OCI-LY3 (cell line): Measurements from ENCODE around the gene BTBD1.
"Not testable (repeated sequence)": the region's sequence is repeated elsewhere in the genome, so short reads cannot be mapped to it uniquely, and the experiment has no call there.

Source experiments
- H2AFZ ChIP-seq: fragments of 200-600, 300-600 bp; shearing (Covaris generic); 2 replicates; pipeline ENCODE4 v1.6.0; 2014; ENCODE audit warnings: antibody characterized with exemption, low read depth, low read length
- H3K27ac ChIP-seq: fragments of 200-600, 300-600 bp; sonication (generic); 2 replicates; pipeline ENCODE4 v1.5.1; 2014; ENCODE audit warnings: mild to moderate bottlenecking, low read length, moderate library complexity, mixed read lengths
- H3K27me3 ChIP-seq: fragments of 200-600, 300-600 bp; sonication (generic); 2 replicates; pipeline ENCODE4 v1.6.1; 2014; ENCODE audit warnings: low read depth, low read length, mixed read lengths
- H3K36me3 ChIP-seq: fragments of 200-600, 300-600 bp; sonication (generic); replicated peaks from 2 replicates; pipeline ENCODE3; 2014; ENCODE audit warnings: low read depth, low read length, mixed read lengths
- H3K4me1 ChIP-seq: fragments of 300-600, 200-600 bp; sonication (generic); 2 replicates; pipeline ENCODE4 v1.6.1; 2014; ENCODE audit warnings: low read length, mixed read lengths
- H3K4me2 ChIP-seq: fragments of 200-600, 300-600 bp; sonication (generic); 2 replicates; pipeline ENCODE4 v1.6.1; 2014; ENCODE audit warnings: low read length, mixed read lengths
- H3K4me3 ChIP-seq: fragments of 300-600, 200-600 bp; sonication (generic); 2 replicates; pipeline ENCODE4 v1.5.1; 2014; ENCODE audit warnings: antibody characterized with exemption, mild to moderate bottlenecking, low read length, moderate library complexity
- H3K79me2 ChIP-seq: fragments of 300-600, 200-600 bp; shearing (Covaris generic); 2 replicates; pipeline ENCODE4 v1.6.1; 2014; ENCODE audit warnings: mild to moderate bottlenecking, low read length, mixed read lengths
- H3K9ac ChIP-seq: fragments of 300-600, 200-600 bp; shearing (Covaris generic); 2 replicates; pipeline ENCODE4 v1.6.0; 2014; ENCODE audit warnings: mild to moderate bottlenecking, low read length, moderate library complexity
- H3K9me3 ChIP-seq: fragments of 200-600, 300-600 bp; shearing (Covaris generic); 2 replicates; pipeline ENCODE4 v1.6.1; 2014; ENCODE audit warnings: low read length, mixed read lengths; ENCODE audit not compliant: insufficient read depth
- H4K20me1 ChIP-seq: fragments of 200-600, 300-600 bp; sonication (generic); 2 replicates; pipeline ENCODE4 v1.6.1; 2016; ENCODE audit warnings: low read length, mixed read lengths; ENCODE audit not compliant: insufficient read depth
- CTCF ChIP-seq: fragments of 200-600, 300-600 bp; sonication (generic); IDR thresholded peaks from 2 replicates; pipeline ENCODE4 v1.5.1; 2014; ENCODE audit warnings: antibody characterized with exemption, low read length, low read depth
- EZH2phosphoT487 ChIP-seq: fragments of 200-600 bp; shearing (Covaris generic); IDR thresholded peaks from 2 replicates; pipeline ENCODE4 v1.6.1; 2018; ENCODE audit warnings: antibody characterized with exemption, mixed run types, low read depth

Gene BTBD1

DNA sequence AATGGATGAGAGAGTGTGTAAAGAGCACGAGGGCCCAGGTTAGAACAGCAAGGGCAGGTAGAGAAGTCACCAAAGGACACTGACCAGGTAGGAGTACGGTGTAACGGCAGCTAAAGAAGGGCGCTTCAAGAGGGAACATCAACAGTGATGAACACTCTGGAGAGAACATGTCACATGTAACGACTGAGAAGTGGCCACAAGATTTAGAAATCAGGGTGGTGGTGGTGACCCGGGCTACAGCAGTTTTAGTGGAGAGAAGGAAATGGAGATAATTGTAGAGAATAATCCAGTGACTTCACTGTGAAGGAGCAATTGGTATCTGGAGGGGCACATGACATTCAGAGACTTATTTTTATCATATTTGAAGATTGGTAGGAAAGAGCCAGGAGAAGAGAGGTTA lies 54.4 kb downstream of the BTBD1 start:
- Histone ChIP-seq H3K9ac (no peak overlapping the region), H3K9me3 (no peaks in the 10 kb centered on the region), H3K4me2 (peak overlapping the region; percentile 94), H2AFZ (no peak overlapping the region), H3K79me2 (peaks cover 30% of the 10 kb centered on the region), H3K27ac (no peak overlapping the region), H3K4me1 (peaks cover 20% of the 10 kb centered on the region), H3K36me3 (peaks cover 23% of the 10 kb centered on the region), H3K27me3 (no peaks in the 10 kb centered on the region), H3K4me3 (peak overlapping the region; percentile 80), H4K20me1 (peaks cover 4% of the 10 kb centered on the region; the same call in 1 of the 2 replicates)
- TF ChIP-seq EZH2phosphoT487 (no peak), CTCF (no peak)

DNA sequence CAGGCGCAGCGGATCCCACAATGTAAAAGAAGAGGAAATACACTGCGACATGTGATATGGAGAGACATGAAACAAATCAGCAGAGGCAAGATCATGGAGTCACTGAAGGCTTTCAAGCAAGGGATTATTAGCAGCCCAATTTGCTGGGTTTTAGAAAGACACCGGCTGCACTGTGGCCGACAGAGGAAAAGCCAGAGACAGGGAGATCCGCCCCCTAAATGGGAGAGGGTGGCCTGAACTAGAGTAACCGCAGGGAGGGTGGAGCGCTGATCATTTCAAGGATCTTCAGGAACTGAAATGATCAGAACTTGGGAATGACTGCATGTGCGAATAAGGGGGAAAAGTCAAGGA lies 55.0 kb downstream of the BTBD1 start:
- Histone ChIP-seq H3K4me2 (peak overlapping the region; percentile 94), H3K4me3 (peak overlapping the region; percentile 80), H3K4me1 (peaks cover 20% of the 10 kb centered on the region), H3K79me2 (peaks cover 30% of the 10 kb centered on the region), H3K27me3 (no peaks in the 10 kb centered on the region), H2AFZ (peak overlapping the region; percentile 96), H4K20me1 (peaks cover 4% of the 10 kb centered on the region; the same call in 1 of the 2 replicates), H3K36me3 (peaks cover 19% of the 10 kb centered on the region), H3K9ac (peak overlapping the region; percentile 88), H3K9me3 (no peaks in the 10 kb centered on the region), H3K27ac (peak overlapping the region; percentile 48)
- TF ChIP-seq EZH2phosphoT487, result no peak
- no peak for TF ChIP-seq CTCF

DNA sequence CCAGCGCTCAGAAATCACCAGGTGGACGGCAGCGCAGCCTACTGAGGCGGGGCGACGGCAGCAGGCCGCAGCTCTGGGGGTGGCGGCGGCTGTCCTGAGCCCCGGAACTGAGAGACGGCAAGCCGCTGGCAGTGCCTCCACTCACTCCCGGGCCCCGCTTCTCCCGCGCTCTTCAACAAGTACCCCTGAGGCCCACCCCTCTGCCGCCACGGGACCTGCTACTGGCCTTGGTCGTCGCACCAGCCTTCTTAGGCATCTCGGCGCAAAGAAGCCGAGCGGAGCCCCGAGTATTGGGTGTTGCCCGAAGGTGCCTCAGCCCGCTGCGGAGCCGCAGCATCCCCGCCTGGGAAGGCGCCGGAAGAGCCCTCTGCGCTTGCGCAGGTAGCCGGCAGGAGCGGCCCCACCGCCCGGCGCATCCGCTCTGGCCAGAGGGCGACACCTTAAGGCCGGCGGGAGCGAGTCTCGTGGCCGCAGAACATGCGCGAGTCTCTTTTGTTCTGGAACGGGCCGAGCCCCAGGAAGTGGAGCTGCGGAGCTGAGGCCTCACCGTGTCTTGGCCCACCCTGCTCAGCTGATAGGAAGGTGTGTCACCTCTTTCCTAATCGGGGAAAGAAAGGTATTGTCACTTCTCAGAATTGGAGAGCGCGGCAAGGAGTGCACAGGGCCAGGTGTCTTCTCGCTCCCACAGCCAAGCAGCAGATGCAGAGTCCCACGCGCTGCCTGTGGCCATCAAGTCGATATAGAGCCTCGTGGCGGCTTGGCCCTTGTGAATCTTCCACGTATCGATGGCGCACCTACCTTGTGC lies 55.6 kb downstream of the BTBD1 start, which contains the start of gene C15orf40:
Gene C15orf40, minus strand, starts transcription at position 369 of the 805 bp plus-strand sequence. Its CDS starts 32 bp downstream, at position 337.
- Histone ChIP-seq H3K4me3 (peak within 1 kb of the TSS; percentile 80), H4K20me1 (peaks cover 4% of the 10 kb centered on the region; the same call in 1 of the 2 replicates), H3K9ac (peak within 1 kb of the TSS; percentile 88), H3K36me3 (peaks cover 23% of the 10 kb centered on the region), H3K27ac (peak within 1 kb of the TSS; percentile 48), H3K27me3 (no peaks in the 10 kb centered on the region), H3K4me2 (peak within 1 kb of the TSS; percentile 94), H3K9me3 (no peaks in the 10 kb centered on the region), H3K79me2 (peaks cover 30% of the 10 kb centered on the region), H2AFZ (peak within 1 kb of the TSS; percentile 96), H3K4me1 (peaks cover 20% of the 10 kb centered on the region)
- TF ChIP-seq CTCF (peak; percentile 79), EZH2phosphoT487 (no peak)

GRCh38 chr15:83010709-83011270 lies 56.3 kb downstream of the BTBD1 start:
- H3K9me3 ChIP-seq, result no peaks in the 10 kb centered on the region
- H3K4me2 ChIP-seq, result peak overlapping the region; percentile 87
- H3K27me3 ChIP-seq, result no peaks in the 10 kb centered on the region
- H2AFZ ChIP-seq, result no peak overlapping the region
- H3K79me2 ChIP-seq, result peaks cover 30% of the 10 kb centered on the region
- peak overlapping the region; percentile 39 for H3K27ac ChIP-seq
- peak overlapping the region; percentile 80 for H3K4me3 ChIP-seq
- H3K4me1 ChIP-seq, result peaks cover 20% of the 10 kb centered on the region
- peak overlapping the region; percentile 65 for H3K9ac ChIP-seq
- H4K20me1 ChIP-seq, result peaks cover 4% of the 10 kb centered on the region; the same call in 1 of the 2 replicates
- H3K36me3 ChIP-seq, result peaks cover 24% of the 10 kb centered on the region
- TF ChIP-seq EZH2phosphoT487, result no peak
- TF ChIP-seq CTCF, result peak; percentile 95

GRCh38 chr15:83000672-83001031 lies 66.4 kb downstream of the BTBD1 start:
- H3K9ac ChIP-seq, H3K79me2 ChIP-seq, H4K20me1 ChIP-seq, H3K9me3 ChIP-seq, H3K36me3 ChIP-seq, H3K27ac ChIP-seq, H2AFZ ChIP-seq, H3K4me1 ChIP-seq, H3K4me3 ChIP-seq, H3K4me2 ChIP-seq, H3K27me3 ChIP-seq: not testable (repeated sequence)
